NCI-H1048 (cell line): Measurements from ENCODE around the gene LKAAEAR1.

Source experiments
- DNase-seq: peaks from one replicate; lab custom pipeline; 2025; lab: John Stamatoyannopoulos, UW

Gene LKAAEAR1

DNA sequence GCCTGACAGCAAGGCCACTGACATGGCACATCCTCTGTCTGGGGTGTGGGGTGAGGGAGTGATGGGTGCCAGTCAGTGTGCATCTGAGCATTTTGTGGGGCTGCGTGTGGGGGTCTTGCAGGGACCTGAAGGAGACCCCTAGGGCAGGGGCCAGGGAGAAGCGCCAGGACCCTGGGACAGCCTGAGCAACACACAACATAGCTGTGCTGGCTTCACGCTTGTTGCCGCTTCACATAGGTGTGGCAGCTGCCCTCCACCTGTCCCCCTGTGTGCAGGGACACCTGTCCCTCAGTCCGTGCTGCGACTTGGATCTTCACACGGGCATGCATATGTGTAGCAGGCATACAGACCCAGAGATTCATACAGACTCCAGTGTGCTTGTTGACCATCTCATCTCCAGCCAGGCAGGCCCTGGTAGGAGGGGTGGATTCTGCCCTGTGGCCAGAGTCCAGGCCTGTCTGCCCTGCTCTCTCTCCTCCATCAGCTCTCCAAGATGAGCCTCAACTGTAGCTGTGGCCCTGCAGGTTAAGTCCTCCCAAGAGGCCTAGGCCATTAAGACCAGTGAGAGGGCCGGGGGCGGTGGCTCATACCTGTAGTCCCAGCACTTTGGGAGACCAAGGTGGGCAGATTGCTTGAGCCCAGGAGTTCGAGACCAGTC, 26.3 kb upstream of the LKAAEAR1 start:
- no peak for DNase-seq

DNA sequence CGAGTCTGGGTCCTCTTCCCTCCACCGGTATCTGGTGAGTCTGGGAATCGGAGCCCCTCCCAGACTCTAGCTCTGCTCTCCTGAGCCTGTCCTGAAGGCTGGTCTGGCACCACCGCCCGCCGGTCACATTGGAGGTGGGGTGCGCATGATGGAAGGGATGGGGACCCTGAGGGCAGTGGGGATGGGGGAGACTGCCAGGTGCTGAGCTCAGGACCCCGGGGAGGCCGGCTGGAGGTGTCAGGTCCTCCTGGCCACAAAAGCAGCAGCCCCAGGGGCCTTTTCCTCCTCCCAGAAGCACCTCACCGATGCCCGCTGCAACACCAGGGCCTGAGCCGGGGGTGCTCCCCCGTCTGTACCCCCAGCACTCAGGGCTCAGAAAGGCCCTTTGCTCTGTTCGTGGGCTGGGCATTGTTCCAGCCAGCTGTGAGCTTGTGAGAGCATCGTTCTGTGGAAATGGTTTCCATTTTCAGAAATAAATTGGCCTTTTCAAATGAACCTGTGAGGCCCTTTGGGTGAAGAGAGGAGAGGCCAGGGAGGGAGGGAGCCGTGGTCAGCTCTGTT, 25.7 kb upstream of the LKAAEAR1 start:
- DNase-seq: no peak

DNA sequence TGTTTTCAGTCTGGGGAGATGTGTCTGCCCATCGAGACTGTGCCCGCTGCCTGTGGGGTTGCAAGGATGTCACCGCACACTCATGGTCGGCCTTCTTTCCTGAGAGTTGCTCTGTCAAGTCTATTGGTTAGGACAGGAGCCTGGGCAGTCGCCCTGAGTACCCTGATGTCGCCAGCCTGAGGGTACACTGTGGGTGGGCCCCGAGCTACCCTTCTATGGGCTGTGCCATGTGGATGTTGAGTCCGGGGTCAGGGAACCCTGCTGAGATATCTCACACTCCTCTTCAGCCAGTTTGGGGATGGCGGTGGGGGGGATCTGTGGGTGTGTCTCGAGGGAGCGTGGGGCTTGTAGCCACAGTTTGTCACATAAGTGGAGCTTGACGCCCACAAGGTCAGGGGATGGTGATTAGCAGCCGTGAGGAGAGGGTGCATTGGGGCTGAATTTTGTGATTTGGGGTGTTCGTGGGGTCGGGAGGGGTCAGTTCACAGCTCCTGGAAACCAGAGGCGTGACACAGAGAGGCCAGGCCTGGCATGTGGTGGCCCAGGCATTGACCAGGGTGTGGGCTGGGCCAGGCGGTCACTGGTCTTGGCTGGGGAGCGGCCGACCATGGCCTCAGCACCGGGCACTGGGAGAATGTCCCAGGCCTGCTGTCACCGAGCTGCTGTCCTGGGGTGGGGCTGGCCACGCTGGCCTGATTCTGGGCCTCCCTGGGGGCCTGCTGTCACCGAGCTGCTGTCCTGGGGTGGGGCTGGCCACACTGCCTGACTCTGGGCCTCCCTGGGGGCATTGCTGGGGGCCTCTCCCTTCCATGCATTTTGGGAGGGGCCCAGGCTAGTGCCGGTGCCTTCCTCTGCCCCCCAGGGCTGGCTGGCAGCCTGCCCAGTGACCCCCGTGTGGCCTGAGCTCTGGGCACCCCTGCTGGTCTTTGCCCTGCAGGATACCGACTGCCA, 24.8 kb upstream of the LKAAEAR1 start:
- no peak for DNase-seq

DNA sequence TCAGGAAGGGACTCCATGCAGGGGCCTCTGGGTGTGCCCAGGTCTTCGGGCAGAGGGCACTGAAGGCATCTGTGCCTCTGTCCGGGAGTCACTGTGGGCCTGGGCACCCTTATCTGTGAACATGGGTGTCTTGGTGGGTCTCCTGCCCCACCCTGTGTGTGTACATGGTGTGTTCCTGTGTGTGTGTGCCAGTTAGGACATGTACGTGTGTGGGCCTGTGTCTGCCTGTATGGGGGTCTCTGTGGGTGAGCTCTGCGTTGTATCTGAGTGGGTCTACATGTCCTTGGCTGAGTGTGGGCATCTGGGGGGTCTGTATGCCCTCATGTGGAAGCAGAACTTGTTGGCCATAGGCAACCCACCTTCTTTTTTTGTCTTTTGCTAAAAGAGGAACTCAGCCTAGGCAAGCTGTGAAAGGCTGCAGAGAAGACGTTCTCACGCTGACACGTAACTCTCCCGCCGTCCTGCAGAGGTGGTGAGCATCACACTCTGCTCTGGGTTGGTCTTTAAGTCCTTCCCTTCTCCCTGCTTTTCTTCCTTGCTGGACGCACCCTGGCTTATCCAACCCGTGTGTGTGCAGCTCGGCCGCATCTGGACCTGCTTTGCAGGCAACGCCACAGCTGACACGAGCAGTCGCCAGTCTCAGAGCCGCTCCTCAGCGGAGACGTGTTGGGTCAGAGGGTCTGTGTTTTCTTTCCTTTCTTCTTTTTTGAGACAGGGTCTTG, 23.7 kb upstream of the LKAAEAR1 start:
- no peak for DNase-seq

DNA sequence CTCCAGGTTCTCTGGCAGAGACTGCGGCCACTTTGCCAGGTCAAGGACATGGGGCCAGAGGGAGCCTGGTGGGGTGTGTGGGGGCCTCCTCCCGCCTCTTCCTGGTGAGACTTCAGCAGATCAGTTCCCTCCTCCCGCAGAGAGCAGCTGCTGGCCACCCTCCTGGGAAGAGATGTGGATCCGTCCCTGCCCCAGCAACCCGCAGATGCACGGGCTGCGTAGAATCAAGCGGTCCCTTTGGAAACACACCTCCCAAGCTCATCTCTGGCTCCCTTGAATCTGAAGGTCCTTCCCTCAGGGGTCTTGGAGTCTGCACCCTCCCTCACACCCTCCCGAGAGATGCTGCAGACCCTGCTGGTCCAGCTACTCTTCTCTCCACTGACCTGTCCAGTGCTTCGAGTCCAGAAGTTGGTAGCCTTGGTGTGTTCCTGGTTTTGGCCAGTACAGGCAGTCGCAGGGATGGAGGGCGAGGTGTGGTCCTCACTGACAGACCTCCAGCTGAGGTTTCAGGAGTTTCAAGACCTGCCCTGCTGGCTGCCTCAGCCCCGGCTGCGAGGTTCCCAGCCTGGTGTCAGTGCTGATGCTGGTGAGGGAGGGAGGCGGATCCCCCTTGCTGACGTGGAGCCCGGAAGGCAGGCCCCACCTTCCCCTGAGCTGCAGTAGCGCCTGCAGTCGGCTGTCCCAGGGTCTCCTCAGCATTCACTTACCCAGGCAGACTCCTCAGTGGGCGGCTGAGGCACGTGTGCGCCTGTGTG, 23.0 kb upstream of the LKAAEAR1 start, which contains the start of gene NPBWR2:
Gene NPBWR2 (minus strand): TSS at position 585 of the 755 bp plus-strand sequence. CDS start 734 bp downstream, outside the sequence.
- no peak for DNase-seq

DNA sequence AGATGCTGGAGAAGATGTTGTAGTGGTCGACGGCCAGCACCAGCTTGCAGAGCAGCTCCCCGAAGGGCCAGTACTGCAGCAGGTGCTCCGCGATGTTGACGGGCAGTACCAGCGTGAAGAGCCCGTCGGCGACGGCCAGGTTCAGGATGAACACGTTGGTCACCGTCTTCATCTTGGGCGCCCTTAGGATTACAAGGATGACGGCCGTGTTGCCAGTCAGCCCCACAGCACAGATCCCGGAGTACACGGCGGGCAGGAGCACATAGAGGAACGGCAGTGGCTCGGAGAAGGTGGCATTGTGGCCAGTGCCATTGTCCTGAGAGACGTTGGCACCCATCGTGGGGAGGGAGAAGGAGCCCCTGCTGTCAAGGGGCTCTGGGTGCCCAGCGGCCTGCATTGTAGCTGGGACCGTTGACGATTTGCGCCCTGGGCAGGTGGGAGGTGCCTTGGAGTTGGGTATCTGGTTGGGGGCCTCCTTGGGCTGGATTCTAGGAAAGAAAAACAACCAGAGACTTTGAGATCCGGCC, 22.3 kb upstream of the LKAAEAR1 start:
- DNase-seq: no peak

DNA sequence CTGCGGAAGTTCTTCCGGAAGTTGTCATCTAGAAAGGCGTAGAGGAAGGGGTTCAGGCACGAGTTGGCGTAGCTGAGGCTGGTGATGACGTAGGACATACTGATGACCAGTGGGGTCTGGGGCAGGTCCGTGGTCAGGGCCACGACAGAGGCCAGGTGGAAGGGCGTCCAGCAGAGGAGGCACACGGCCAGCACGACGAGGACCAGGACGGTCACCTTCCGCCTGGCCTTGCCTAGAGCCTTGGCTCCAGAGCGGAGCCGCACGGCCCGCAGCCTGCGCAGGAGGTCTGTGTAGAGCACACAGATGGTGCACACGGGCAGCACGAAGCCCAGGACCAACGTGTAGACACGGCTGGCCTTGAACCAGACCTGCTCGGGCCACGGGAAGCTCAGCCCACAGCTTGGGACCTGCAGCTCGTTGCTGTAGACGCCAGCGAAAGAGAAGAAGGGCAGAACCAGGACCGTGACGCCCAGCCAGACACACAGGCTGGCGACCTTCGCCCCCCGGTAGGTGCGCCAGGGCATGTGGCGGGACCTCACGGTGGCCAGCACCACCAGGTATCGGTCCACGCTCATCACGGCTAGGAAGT, 21.7 kb upstream of the LKAAEAR1 start:
- no peak for DNase-seq

DNA sequence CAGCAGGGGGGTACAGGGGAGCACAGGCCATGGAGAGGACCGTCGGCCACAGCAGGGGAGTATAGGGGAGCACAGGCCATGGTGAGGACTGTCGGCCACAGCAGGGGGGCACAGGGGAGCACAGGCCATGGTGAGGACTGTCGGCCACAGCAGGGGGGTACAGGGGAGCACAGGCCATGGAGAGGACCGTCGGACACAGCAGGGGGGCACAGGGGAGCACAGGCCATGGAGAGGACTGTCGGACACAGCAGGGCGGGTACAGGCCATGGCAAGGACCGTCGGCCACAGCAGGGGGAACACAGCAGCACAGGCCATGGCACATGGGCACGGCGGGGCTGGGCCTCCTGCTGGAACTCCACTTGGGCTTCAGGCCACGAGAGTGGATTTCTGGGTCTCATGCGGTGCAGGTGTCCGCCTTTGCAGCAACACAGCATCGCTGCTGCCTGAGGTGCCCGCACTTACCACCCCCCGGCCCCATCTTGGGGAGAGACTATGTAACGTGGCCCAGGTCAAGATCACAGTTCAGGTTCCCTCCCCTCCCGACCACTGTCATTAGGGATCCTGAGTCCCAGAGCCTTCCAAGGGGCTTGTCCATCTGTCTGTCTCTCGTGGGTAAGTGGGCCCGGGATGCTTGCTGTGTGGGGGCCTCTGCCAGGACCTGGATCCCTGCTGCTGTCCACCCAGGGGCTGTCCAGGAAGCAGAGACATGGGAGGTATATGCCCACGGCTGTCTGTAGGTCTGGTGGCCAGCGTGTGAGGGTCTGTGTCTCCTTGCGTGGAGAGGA, 20.7 kb upstream of the LKAAEAR1 start:
- DNase-seq: no peak

DNA sequence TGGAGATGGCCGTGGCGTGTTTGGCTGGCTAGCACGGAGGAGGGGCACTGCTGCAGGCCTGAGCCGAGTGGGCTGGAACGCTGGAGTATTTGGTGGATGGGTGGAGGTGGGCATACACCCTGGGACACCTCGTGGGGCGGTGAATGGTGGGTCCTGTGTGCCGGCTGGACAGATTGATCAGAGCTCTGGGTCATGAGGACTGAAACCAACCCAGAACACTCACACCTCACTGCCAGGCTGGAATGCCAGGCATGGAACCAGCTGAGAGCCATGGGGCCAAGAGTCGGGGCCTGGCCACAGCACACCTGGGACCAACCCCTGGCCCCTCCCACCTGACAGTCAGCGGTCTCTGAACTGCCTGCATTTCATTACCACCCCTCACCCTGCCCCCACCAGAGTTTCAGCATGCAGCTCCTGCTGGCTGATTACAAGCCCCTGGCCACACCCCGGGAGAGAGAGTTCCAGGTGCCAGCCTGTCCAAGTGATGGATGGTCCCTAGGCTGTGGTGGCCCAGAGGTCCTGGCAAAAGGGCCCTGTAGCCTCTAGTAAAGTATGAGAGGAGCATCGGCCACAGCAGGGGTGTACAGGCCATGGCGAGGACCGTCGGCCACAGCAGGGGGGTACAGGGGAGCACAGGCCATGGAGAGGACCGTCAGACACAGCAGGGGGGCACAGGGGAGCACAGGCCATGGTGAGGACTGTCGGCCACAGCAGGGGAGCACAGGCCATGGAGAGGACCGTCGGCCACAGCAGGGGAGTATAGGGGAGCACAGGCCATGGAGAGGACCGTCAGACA, 19.9 kb upstream of the LKAAEAR1 start:
- DNase-seq: no peak

DNA sequence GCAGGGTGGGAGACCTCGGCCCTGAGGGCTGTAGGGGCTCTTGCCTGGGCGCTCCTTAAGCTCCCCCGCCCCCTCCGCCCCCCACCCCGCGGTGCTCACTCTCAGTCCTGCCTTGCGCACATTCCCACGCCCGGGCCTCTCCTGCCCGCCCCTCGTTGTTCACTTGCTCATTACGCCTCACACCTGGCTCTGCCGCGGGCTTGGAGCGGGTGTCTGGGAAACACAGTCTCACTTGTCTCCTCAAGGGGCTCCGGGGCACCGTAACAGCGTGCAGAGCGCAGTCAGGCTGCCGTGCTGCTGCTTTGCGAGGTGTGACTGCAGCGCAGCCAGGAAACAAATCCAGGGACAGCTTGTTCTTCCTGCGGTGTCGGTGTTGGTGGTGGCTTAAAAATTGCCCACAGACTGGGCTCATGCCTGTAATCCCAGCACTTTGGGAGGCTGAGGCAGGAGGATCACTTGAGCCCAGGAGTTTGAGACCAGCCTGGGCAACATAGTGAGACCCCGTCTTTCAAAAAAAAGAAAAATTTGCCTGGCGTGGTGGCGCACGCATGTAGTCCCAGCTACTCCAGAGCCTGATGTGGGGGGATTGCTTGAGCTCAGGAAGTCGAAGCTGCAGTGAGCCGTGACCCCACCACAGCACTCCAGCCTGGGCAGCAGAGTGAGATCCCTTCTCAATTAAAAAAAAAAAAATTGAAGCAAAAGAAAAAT, 18.6 kb upstream of the LKAAEAR1 start:
- DNase-seq: no peak

DNA sequence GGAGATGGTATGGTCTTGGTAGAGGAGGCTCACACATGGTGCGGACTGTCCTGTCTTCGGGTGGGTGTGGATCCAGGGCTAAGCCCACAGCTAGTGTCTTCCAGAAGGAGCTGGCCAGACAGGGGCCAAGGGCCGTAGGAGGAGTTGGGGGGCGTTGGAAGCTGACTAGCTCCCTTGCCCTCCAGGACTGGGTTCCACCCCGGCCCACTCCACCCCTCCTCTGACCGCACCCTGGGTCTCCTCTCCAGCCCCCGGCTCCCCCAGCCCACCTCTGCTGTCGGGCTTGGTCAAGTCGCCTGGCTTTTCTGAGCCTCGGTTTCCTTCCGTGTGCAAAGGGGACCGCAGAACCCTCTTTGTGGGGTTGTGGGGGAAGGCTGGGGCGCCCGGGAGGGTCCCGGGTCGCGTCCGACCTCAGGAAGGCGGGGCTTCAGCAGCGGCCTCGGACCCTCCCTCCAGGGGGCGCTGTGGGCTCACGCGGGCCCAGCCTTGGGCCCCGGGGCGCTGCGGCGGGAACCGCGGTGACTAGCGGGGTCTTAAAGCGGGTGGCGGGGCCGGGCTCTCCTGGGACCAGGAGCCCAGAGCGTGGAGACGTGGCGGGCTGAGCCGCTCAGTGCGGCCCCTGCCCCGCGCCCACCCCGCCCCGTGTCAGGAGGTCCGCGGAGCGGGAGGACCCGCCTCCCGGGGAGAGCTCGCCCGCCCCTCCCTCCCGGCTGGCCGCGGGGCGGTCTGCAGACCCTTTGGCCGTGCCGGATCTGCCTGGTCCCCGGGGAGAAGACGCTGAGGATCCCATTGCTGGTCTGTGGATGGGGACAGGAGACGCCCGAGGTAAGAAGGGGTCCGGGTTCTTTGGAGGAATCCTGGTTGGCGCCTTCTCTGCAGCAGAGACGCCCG, 17.8 kb upstream of the LKAAEAR1 start:
- peak; percentile 33 for DNase-seq

DNA sequence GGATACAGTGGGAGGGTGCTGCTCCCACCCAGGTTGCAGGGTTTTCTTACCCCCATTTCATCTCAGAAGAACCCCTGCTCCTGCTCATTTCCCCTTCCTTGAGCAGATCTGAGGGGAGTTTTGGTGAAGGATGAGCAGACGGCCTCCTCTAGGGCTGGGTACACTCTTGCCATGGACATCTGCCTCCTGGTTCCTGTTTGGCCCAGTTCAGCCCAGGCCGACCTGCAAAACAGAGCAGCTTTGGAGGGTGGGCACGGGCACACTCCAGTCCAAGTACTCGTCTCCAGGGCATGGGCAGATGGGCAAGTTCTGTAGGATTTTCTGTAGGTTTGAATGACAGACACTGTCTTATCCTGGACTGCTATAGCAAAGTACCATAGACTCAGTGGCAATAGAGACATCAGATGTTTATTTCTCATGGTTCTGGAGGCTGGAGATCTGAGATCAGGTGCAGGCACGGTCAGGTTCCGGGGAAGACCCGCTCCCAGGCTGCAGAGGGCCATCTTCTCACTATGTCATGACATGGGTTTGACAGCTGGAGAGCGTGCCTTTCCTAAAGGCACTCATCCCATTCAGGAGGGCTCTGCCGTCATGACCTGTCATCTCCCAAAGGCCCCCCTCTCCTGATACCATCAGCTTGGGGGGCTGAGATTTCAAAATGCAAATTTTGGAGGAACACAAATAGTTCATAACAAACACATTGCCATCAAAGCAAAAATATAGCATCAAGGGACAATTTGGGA, 16.9 kb upstream of the LKAAEAR1 start:
- no peak for DNase-seq

DNA sequence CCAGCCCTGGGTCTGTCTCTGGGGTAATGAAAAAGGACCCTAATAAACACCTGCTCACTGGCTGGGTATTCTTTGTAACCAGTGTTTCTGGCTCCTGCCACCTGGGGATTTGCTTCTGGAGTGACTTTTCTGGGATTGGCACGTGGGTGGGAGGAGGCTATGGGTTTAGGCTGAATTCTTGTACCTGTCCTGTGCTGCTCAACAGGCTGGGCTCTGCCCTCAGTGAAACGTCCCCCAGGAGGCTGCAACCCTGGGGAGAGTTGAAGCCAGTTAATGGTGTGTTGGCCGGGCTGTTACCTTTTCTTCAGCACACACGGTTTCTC, 16.3 kb upstream of the LKAAEAR1 start:
- no peak for DNase-seq

DNA sequence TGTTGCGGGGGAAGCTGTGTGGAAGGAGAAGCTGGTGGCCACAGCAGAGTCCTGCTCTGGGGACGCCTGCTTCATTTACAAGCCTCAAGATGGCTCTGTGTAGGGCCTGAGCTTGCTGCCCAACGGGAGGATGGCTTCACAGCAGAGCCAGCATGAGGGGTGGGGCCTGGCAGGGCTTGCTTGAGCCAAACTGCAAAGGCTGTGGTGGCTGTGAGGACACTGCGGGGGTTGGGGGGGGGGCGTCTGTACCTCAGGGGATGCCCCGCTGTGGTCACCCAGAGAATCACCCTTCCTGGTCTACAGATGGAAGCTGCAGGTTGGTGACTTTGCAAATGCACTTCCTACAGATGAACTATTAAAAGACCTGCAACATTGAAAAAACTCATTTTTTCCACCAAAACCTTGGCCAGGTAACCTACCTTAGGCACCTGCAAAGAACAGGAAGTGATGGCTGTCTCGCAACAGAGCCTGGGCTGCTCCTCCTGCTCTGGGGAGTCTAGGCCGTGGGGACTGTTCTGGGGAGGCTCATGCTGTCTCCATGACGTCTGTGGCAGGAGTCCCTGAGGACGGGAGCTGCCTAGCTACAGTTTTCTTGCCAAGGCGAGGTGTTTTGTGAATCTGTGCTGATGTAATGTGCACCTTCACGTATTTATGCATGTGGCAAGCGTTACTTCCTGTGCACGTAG, 15.8 kb upstream of the LKAAEAR1 start:
- DNase-seq: no peak

DNA sequence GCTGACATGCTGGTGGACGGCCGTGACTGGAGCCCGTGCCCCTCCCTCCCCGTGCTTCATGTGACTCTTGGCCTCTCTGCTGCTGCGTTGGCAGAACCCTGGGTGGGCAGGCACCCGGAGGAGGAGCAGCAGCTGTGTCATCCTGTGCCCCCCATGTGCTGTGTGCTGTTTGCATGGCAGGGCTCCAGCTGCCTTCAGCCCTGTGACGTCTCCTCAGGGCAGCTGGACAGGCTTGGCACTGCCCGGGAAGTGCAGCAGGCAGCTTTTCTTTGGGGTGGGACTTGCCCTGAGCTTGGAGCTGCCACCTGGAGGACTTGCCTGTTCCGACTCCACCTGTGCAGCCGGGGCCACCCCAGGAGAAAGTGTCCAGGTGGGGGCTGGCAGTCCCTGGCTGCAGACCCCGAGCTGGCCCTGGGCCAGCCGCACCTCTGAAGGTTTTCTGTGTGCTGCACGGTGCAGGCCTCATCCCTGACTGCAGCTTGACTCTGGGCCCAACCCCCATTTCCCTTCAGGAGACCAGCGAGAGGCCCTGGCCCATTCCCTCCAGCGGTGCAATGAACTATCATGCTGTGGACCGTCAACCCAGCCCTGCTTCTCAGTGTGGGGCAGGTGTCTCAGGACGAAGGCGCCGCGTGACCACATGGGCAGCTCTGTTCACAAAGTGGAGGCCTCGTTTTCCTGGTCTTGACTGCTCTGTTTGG, 15.0 kb upstream of the LKAAEAR1 start:
- DNase-seq: no peak
